GM15510 (cell line): Measurements from ENCODE around the gene SLC9A1.

Source experiments
- POLR2A ChIP-seq: IDR thresholded peaks from 3 replicates; pipeline ENCODE4 v1.6.1; 2011; ENCODE audit warnings: borderline replicate concordance; ENCODE audit not compliant: insufficient read length; ENCODE audit errors: extremely low read depth

Gene SLC9A1

DNA sequence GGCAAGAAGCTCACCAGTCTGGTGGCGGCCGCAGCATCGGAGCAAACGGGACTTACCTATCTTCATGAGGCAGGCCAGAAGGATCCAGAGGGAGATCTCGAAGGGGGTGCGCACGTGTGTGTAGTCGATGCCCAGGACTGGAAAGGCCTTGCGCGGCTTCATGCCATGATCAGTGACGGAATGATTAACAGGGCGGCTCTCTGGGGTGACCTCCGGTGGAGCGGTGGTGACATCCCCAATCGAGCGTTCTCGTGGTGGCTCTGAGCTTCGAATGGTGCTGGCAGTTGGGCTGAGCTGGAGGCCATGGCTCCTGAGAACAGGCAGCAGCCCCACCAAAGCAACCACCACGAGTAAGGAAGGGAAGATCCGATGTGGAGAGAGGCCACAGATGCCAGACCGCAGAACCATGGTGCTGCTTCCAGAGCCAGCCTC, 982 bp downstream of the SLC9A1 start:
- TF ChIP-seq POLR2A, result no peak

- no peak for TF ChIP-seq POLR2A
Measured at GRCh38 chr1:27153549-27153886, 1.4 kb downstream of the SLC9A1 start.

DNA sequence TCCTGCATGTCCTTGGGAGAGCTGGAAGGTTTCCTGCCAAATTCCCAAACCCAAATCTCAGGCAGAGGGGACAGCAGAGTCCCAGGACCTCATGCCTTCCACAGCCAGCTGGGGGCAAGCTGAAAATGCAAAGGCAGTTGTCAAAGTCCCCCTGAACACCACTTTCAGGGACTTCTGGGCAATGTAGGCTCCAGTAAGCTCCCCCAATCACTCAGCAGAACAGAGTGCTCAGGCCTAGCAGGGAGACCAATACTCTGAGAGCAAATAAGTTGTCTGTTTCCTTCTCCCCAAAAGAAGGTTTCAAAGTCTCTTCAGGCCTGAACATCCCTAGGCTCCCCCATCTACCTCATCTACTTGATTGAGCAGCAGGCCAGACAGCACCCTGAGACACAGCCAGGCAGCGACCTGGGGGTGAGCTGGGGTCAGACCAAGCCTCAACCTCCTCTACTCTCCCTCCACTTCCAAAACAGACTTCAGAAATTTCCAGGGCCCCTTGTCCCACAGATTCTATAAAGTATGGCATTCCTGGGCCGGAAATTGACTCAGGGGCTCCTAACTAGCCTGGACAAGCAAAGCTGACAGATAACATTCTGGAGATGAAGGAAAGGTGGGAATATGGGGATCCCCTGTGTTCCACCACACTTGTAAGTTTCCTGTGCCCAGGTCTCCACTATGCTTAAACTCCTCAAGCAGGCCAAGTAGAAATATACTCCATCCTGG, 1.9 kb downstream of the SLC9A1 start:
- TF ChIP-seq POLR2A, result no peak

GRCh38 chr1:27152004-27152828, 2.7 kb downstream of the SLC9A1 start:
- no peak for TF ChIP-seq POLR2A

DNA sequence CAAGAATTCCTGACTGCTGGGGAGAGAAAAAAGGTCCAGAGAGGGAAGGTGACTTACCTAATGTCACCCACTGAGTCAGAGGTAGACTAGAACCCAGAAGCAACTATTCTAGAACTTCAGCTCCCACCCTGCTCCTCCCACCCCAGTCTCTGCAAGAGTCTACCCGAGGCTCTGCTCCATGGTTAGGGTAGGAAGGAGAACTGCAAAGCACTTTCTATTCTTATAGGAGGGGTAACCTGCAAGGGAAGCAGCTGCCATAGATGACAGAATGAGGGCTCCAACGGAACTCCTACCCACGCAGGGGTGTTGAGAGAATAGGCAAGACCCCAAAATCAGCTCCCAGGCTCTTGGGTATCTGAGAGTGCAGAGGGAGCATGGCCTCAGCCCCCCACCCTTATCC, 4.3 kb downstream of the SLC9A1 start:
- no peak for TF ChIP-seq POLR2A

- TF ChIP-seq POLR2A, result no peak
Measured at GRCh38 chr1:27150183-27150582, 4.7 kb downstream of the SLC9A1 start.

DNA sequence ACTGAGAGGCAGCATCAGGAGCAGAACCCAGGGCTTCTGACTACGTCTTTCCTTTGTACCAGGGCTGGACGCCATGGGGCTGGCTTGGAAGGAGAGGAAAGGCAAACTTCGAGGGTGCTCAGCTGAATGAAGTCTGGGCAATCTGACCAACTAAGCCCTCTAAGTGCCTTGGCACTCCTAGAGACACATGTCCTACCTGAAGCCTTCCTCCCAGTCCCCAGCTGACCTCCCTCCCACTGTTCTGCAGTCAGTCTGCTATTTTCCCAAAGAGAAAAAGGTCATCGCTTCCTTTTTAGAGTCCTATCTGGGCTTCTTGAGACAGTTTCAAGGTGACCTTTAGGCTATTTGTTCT, 5.2 kb downstream of the SLC9A1 start:
- no peak for TF ChIP-seq POLR2A

DNA sequence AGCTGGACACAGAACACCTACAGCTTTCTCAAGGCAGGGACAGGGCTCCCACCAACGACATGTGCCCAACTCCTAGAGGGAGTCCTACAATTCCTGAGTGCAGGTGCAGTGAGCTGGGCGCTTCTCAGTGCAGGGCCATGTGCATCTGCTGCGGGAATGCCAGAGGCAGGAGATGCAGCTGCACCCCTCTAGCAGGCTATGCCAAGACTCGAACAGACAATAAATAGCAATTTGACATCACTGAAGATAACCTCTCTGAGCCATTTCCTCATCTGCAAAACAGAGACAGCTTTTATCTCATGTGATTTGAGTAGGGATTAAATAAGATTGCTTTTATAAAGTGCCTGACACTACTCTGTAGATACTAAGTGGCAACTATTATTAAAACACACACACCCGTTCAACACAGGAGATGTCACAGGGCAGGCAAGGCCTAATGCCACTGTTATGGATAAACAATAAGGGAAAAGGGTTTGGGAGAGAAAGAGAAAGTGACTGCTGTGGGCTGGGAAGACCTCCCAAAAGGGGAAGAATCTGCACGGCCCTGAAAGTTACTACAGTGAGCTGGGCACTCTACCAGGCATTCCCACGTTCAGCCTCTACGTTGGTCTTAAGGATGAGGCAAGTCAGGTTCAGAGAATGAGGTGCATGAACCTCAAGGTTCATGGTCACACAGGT, 5.7 kb downstream of the SLC9A1 start:
- TF ChIP-seq POLR2A, result no peak

DNA sequence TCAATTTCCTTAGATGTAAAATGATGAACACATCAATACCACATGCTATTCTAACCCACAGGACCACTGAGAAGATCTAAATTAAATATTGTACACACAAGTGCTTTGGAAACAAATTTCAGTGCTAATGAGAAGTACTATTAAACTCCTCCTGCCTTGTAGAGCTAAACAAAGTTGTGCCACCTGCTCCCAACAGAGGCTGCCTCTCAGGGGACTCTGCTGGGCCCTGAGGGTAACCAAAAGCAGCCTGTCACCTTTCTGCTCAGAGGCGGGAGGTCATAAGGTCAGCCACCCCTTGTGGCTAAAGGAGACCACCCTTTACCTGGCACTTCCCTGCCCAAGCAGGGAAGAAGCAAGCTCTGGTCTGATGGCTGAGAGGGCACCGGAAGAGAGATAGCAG, 6.3 kb downstream of the SLC9A1 start:
- TF ChIP-seq POLR2A, result no peak

- TF ChIP-seq POLR2A, result no peak
Measured at GRCh38 chr1:27147842-27148518, 6.9 kb downstream of the SLC9A1 start.

DNA sequence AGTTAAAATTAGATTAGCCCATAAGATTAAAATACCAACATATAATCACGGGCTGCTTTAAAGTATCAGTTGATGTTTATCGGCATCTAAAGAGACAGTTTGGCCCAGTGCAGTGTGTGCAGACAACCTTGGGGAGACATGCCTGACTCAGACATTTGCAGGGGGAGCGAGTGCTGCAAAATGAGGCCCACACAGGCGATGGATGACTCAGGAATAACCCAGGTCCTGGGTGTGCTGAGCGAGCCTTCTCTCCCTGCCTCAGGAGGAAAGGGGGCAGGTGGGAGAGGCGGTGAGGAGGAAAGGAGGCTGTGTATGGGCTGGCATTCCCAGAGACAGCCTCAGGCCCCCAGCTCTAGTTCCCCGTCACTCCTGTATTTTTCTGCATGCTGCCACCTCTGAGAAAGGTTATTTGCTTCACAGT, 9.0 kb downstream of the SLC9A1 start:
- TF ChIP-seq POLR2A, result no peak

DNA sequence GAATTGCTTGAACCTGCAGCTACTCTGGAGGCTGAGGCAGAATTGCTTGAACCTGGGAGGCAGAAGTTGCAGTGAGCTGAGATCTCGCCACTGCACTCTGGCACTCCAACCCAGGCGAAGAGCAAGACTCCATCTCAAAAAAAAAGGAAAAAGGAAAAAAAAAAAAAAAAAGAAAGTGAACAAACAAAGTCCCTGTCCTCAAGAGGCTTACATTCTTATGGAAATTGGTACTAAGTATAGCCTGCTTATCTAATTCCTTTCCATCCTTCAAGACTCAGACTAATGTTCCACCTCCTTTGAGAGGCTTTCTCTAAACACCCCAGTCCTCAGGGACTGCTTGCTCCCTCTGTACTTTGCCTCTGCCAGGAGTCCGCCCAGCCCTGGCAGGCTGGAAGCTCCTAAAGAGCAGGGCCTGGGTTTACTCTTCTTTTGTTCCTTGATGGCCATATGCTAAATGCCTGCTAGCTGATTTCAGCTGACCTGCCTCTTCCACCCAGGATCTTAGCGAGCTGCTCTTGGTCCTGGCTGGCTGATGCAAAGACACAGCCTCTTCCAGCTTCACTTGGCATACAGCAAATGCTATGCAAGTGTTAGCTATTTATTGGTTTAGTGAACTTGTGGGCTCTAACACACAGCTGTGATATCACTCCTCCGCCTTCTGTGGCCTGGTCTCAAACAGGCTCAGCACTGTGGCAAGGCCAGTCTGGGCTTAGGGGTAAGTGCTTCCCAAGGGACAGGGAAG, 9.8 kb downstream of the SLC9A1 start:
- no peak for TF ChIP-seq POLR2A

GRCh38 chr1:27144049-27144748, 10.7 kb downstream of the SLC9A1 start:
- no peak for TF ChIP-seq POLR2A

GRCh38 chr1:27143401-27143800, 11.5 kb downstream of the SLC9A1 start:
- TF ChIP-seq POLR2A, result no peak

- no peak for TF ChIP-seq POLR2A
Measured at GRCh38 chr1:27142464-27142863, 12.5 kb downstream of the SLC9A1 start.
